ENCODE results near the gene PTH1R. TPM values are rescaled to one million over a fixed set of nuclear protein-coding genes. Genes with fewer than 3 reads are reported as not detected.

The PTH1R gene
- total and polyA plus RNA-seq, 10 of the 15 experiments (the other 5 are each of a cell fraction or from before 2014, with no cell fraction given), result not detected

- CTCF ChIA-PET, result interaction anchor here (1.1 kb wide), 1 partner anchor 10 kb away, joined by 6 read pairs; no protein-coding TSS in a partner anchor
- Histone ChIP-seq H3K36me3 (ENCODE audit: control insufficient read depth in 2 of 2, insufficient read depth in 2 of 2, low read length in 1 of 2) (no peaks in the 10 kb centered on the region), H3K4me2 (ENCODE audit: control insufficient read depth, insufficient read depth) (no peak overlapping the region), H3K9me3 (replicated peaks; ENCODE audit: control insufficient read depth, insufficient read depth, low read length) (no peaks in the 10 kb centered on the region), H3K27me3 (replicated peaks in 1 of 2; ENCODE audit: control insufficient read depth in 2 of 2, insufficient read depth in 2 of 2, low read length in 1 of 2) (peaks cover 11 to 15% of the 10 kb centered on the region in 2 experiments), H2AFZ (ENCODE audit: control insufficient read depth, low read depth, low read length) (no peak overlapping the region), H3K79me2 (ENCODE audit: control insufficient read depth, insufficient read depth, low read length) (no peaks in the 10 kb centered on the region), H3K9ac (ENCODE audit: control insufficient read depth, insufficient read depth, low read length) (no peak overlapping the region), H3K4me3 (no peak overlapping the region), H4K20me1 (ENCODE audit: control insufficient read depth, insufficient read depth) (no peaks in the 10 kb centered on the region), H3K27ac (ENCODE audit: control insufficient read depth, insufficient read depth) (no peak overlapping the region), H3K4me1 (ENCODE audit: control insufficient read depth, insufficient read depth, low read length) (no peaks in the 10 kb centered on the region)
- ATAC-seq (no peak), FAIRE-seq (no peak), DNase-seq (ENCODE audit: low read depth, low spot score) (no peak)
- SMC1A ChIA-PET (ENCODE audit: uncharacterized antibody, unreplicated experiment), result interaction anchor here (1.4 kb wide), 1 partner anchor 12 kb away, joined by 3 read pairs; no protein-coding TSS in a partner anchor
- 59% methylated on average over 3 of the region's 3 CpGs for WGBS (ENCODE audit: insufficient coverage, insufficient replicate concordance, low lambda C conversion rate, missing lambda C conversion rate)
- POLR2A ChIA-PET, result no interaction called here
- in situ Hi-C loops (cut with MboI) (no loop called here), intact Hi-C loops (cut with micrococcal nuclease; ENCODE audit: unreplicated experiment) (no loop called here)
- RAD21 ChIA-PET (ENCODE audit: unreplicated experiment), result no interaction called here
- BruUV-seq (replicated peaks), result no TSS peak
- no peak for TF ChIP-seq SP1 (IDR thresholded peaks at IDR 0.05; ENCODE audit: low read depth, low read length)
- TF ChIP-seq BCL11A (IDR thresholded peaks at IDR 0.05; ENCODE audit: low read depth, low read length), result no peak
- no peak for TF ChIP-seq CHD4 (IDR thresholded peaks at IDR 0.05)
- no peak for TF ChIP-seq IRF5 (IDR thresholded peaks at IDR 0.05; ENCODE audit: borderline replicate concordance)
- no peak for TF ChIP-seq CBX5 (IDR thresholded peaks at IDR 0.05; ENCODE audit: low read depth)
- TF ChIP-seq NR2C1 (IDR thresholded peaks at IDR 0.05), result no peak
- no peak for TF ChIP-seq ZNF687 (IDR thresholded peaks at IDR 0.05)
These were observed 8.1 kb downstream of the PTH1R start for GRCh38 chr3:46885612-46886011.

Data from GM12878 (cell line).